CD4-positive, alpha-beta T cell treated with Interleukin-15 for 4 hours (primary cell): Measurements from ENCODE around the gene KIF5A.

Source experiments
- DNase-seq: peaks from one replicate; pipeline ENCODE4 v3.0.0-alpha.2; 2020; ENCODE audit warnings: low spot score

KIF5A gene

GRCh38 chr12:57632073-57632957 is 82.5 kb downstream of the KIF5A start:
- DNase-seq, result no peak

- peak; percentile 52 for DNase-seq
Measured at GRCh38 chr12:57632958-57633840, 83.4 kb downstream of the KIF5A start, which contains the start of gene B4GALNT1. TSS of gene B4GALNT1 (minus strand) at chr12:57633201. CDS start at chr12:57632132, 1,069 bp downstream.
